HG03159 (cell line): Measurements from ENCODE around the gene GPR142.

Source experiments
- ATAC-seq: cut with Tn5 transposase; IDR thresholded peaks from one replicate; pipeline ENCODE4 v1.9.1; 2021; ENCODE audit warnings: mild to moderate bottlenecking, moderate library complexity; ENCODE audit not compliant: unreplicated experiment

GPR142 gene

DNA sequence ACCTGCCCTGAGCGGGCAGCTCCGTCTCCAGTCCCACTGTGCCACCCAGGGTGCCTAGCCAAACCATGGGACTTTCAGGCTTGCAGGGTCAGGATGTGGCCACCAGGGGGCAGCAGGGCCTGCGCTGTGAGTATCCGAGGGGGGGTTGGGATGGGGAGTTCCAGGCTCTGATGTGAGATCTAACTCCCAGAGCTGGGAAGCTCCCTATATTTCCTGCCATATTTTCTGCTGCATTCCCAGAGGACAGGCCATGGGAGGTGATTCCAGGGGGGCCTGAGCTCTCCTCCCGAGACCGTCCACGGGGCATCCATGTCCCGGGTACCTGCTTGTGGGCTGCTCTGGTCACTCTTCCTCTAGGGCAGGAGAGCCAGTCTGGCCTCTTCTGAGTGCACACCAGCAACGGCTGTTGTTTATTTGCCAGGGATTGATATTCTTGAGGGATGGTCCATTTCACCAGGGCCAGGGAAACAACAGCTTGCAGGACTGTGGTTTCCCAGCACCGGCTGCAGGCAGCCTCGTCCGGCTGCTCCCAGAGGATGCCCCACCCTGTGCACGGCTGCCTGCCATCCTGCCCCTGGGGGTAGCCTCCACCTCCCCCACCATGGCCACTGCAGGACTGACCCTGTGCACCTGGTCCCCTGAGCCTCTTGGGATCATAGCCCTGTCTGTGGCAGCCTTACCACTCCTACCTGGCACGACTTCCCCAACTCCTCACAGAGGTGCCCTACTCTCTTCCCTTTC is 1.2 kb downstream of the GPR142 start:
- no peak for ATAC-seq

DNA sequence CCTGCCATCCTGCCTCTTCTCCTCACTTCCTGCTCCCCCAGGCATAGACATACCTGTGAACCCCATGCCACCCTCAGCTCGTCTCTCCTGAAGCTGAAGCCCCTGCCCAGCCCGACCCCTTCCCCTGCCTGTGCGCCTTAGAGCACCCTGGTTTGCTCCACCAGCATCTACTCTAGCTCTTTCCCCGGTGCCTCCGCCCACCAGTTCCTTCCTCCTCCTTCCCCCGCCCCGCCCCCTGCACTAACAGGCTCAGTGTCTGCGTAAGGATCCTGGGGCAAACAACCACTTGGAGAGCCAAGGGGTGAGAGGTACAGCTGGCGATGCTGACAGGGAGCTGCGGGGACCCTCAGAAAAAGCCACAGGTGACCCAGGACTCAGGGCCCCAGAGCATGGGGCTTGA is 1.9 kb downstream of the GPR142 start:
- ATAC-seq, result no peak

DNA sequence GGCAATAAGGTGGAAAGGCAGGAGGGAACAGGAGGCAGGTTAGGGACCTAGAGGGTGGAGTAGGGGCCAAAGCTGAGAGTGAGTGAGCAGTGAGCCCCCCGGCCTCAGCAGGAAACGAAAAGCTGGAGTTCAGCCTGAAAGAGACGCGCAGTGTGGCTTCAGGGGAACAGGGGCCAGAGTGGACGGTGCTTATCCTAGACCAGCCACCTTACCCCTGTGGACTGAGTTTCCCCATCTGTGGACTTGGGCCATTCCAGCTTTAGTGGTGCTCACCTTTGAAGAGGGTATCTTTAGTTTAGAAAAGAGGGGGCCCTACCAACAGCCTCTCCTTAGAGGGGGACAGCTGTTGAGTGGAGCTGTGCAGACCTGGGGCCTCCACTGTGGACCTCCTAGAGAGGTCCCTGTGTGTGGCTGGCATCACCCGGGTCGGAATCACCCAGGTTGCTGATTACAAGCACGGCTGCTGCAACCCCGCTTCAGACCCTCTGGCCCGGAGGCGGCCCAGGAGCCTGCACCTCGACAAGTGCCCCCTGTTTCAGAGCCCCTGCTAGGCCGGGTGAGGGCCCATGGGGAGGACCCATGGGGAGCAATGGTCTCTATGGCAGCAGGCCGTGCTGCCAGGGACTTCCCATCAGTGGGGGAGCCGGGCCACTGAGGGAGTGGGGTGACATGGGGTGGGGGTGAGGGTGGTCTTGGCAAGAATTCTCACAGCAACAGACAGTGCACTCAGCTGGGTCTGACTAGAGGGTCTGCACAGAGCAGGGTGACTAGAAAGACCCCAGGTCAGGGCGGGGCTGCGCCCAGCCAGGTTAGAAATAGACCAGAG is 2.6 kb downstream of the GPR142 start:
- ATAC-seq, result no peak

GRCh38 chr17:74371653-74372147 is 4.4 kb downstream of the GPR142 start:
- no peak for ATAC-seq

DNA sequence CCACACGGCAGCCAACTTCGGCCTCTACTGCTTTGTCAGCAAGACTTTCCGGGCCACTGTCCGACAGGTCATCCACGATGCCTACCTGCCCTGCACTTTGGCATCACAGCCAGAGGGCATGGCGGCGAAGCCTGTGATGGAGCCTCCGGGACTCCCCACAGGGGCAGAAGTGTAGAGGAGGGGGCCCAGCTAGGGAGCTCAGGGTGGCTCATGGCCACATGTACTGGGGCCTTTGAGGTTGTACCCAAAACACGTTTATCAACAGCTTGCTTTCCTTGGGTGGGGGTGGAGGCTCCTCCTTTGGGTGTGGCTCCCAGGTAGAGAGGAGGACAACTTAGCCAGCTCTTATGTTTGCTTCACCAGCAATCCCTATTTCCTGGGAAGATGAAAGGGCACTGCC is 5.1 kb downstream of the GPR142 start:
- no peak for ATAC-seq

- no peak for ATAC-seq
Measured at GRCh38 chr17:74373838-74374606, 6.7 kb downstream of the GPR142 start.

DNA sequence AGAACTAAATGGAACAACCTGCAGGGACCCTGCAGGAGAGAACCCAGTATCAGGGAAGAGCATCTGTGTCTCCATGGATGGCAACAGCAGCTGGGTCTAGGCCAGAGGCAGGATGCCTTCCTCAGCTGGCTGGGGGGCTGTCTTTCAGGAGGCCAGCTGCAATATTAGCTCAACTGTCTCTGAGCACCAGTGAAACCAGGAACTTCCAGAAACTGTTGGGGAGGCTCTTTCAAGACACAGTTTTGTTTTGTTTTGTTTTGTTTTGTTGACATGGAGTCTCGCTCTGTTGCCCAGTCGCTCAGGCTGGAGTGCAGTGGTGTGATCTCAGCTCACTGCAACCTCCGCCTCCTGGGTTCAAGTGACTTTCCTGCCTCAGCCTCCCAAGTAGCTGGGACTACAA is 7.6 kb downstream of the GPR142 start:
- ATAC-seq, result no peak

DNA sequence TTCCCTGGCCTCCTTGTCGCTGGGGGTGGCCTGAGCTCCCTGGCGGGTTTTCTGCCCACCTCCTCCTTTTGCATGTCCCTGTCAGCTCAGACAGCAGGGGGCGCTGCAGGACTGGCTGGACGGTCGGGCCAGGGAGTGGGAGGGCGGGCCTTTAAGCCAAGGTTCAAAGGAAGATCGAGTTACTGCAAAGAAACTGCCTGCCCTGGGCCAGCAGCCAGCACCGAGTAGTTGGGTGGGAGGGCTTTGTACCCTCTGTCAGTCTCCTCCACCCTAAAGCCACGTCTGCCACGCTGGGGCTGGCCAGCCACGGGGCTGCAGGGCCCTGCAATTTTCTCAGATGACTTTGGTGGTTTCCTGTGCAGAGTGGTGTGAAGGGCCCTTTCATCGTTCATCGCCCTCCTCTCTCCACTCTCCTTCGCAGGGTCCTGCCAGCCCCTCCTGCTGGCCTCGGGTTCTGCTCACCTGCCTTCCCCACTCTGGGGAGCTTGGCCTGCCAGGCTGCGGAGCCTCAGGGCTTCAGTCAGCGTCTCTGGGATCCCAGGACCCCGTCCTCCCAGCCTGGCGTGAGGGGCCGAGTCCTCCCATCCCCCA is 12.3 kb downstream of the GPR142 start:
- peak; percentile 75 for ATAC-seq

GRCh38 chr17:74380086-74380958 is 13.0 kb downstream of the GPR142 start:
- no peak for ATAC-seq

DNA sequence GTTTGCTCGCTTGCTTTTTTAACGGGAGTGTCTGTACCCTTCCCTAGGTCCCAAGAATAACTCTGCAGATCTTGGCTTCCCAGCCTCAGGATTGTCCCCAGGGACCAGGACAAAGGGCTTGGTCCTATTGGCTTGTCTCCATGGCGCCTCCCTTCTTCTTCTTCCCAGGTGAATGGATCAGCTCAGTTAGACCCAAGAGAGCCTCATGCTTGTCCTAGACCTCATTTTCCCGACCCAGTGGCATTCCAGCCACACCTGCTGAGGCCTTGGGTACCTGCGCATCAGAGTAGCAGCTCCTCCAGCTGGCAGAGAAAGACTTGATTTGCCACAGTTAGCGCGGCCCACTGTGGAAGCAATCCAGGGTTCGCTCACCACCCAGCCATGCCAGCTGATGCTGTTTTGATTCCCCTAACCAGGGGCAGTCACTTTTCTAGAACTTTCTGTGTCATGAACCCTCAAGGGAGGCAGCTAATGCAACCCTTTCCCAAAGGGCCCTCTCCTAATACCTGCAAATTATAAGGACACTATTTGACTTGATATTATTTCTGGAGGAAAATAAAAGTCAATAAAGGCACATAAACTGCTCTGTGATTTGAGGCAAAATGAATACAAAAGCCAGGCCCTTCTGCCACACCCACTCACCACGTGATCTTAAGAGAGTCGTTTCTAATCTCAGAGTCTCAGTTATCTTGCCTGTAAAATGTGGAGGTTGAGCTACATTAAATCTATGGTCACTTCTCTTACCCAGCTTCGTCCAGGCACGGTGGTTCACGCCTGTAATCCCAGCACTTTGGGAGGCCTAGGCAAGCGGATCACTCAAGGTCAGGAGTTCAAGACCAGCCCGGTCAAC is 13.9 kb downstream of the GPR142 start:
- ATAC-seq, result no peak

DNA sequence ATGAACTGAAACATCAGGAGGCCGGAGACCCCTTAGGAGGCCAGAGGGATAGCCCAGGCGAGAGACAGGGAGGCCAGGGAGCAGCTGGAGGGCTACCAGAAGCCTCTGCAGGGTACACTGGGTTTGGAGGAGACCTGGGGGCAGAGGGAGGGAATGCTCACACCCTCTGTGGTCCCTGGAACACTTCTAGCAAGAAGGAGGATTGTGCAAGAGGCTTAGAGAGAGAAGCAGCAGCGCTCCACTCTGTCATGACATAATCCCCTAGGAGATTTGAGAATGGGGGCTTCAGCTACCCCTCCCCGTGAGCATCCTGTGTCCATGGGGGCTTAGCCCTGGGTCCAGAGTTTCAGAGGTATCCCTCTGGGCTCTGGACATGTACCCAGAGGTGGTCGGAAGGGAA is 15.8 kb downstream of the GPR142 start:
- no peak for ATAC-seq

DNA sequence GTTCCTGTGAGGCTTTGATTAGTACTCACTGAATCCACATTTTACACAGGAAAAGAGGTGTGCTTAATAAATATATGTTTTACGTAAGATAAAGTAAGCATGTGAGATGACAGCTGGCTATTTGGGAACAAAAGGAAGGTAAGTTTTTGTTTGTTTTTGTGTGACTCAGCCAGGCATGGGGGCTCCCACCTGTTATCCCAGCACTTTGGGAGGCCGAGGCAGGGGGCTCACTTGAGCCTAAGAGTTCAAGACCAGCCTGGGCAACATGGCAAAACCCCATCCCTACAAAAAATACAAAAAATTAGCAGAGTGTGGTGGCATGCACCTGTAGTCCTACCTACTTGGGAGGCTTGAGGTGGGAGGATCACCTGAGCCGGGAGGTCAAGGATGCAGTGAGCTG is 17.9 kb downstream of the GPR142 start:
- ATAC-seq, result no peak

DNA sequence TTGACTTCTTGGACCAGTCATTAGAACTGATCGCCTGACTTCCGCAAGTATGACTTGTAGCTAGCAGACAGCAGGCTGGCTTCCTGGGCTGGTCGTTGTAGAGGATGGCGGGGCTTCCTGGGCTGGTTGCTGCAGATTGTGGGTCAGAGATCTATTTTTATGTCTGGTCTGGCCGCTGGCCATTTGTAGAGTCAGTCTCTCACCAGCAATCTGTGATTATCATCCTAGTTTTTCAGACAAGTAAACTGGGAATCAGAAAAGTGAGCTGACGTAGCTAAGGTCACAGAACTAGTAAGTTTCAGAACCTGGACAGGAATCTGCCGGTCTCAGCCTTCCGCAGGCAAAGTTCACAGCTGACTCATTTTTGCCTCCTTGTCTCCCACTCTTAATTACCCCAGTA is 19.1 kb downstream of the GPR142 start:
- ATAC-seq, result no peak

DNA sequence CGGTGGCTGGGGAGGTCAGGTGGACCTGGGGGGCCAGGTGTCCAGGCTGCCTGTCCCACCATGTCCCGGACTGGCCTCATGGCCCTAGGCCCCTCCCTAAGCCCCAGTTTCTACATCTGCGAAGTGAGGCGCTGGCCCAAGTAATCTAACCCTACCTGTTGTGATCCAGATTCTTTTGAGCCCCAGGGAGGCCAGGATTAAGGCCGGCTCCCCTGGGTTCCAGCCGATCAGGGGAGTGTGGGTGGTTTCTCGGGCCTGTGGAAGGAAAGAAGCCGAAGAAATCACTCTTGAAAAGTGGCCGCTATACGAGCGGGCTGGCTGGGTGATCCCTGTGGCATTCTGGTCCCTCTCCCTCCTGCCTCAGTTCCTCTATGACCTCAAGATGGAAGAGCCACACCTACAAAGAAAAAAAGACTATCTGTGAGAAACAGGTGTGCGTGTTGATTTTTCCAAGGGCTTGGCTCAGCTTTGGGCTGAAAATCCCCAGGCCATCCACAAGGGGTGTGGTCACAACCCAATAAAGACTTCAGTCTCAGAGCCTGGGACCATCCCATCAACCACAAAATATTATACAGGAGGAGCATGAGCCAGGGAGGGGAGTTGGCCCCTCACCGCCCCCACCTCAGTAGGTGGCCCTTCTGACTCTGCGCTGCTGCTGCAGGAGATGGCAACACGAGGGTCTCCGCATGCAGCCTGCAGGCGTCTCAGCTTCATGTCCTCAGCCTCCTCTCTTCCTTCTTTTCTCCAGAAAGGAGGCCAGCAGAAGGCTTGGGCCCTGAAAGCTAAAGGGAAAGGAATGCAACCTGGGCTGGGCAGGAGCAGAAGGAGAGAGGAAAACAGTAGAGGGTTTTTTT is 20.3 kb downstream of the GPR142 start:
- no peak for ATAC-seq

- no peak for ATAC-seq
Measured at GRCh38 chr17:74389084-74389753, 21.9 kb downstream of the GPR142 start.

DNA sequence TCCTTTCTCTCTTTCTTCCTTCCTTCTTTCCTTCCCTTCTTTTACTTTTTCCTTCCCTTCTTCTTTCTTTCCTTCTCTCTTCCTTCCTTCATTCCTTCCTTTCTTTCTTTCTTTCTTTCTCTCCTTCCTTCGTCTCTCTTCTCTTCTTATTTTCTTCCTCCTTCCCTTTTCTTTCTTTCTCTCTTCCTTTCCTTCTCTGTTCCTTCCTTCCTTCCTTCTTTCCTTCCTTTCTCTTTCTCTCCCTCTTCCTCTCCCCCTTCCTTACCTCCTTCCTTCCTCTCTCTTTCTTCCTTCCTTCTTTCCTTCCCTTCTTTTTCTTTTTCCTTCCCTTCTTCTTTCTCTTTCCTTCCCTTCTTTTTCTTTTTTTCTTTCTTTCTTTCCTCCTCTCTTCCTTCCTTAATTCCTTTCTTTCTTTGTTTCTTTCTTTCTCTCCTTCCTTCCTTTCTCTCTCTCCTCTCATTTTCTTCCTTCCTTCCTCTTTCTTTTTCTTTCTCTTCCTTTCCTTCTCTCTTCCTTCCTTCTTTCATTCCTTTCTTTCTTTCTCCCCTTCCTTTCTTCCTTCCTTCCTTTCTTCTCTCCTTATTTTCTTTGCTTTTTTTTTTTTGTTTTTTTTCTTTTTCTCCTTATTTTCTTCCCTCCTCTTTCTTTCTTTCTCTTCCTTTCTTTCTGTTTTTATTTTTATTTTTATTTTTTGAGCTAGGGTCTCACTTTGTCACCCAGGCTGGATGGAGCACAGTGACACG is 22.8 kb downstream of the GPR142 start:
- no peak for ATAC-seq
